HEK293 (cell line): ENCODE data around the gene TRPC4AP.

Experiments
- BCL6B ChIP-seq: fragments of 450-650 bp; formaldehyde crosslinking; IDR thresholded peaks from 2 replicates; pipeline ENCODE4 v1.5.1; 2017; ENCODE audit warnings: missing biosample characterization, missing genetic modification characterization
- FEZF1 ChIP-seq: fragments of 450-650 bp; formaldehyde crosslinking; IDR thresholded peaks from 2 replicates; pipeline ENCODE4 v1.5.1; 2016; ENCODE audit warnings: missing biosample characterization, missing genetic modification characterization
- GLIS2 ChIP-seq: fragments of 450-650 bp; formaldehyde crosslinking; IDR thresholded peaks from 2 replicates; pipeline ENCODE4 v1.5.1; 2016; ENCODE audit warnings: missing biosample characterization, missing genetic modification characterization
- HOXC10 ChIP-seq: sonication (generic); formaldehyde crosslinking; IDR thresholded peaks from 2 replicates; pipeline ENCODE4 v1.8.1; 2023; ENCODE audit warnings: mild to moderate bottlenecking, missing genetic modification reagents
- IKZF3 ChIP-seq: fragments of 450-650 bp; IDR thresholded peaks from 2 replicates; pipeline ENCODE4 v1.5.0; 2018; ENCODE audit warnings: missing biosample characterization, mild to moderate bottlenecking, missing genetic modification characterization, moderate library complexity
- KLF16 ChIP-seq: fragments of 450-650 bp; formaldehyde crosslinking; IDR thresholded peaks from 2 replicates; pipeline ENCODE4 v1.5.1; 2017; ENCODE audit warnings: missing biosample characterization, missing genetic modification characterization
- MEIS1 ChIP-seq: sonication (generic); formaldehyde crosslinking; IDR thresholded peaks from 2 replicates; pipeline ENCODE4 v1.8.1; 2022; ENCODE audit warnings: missing genetic modification reagents, mild to moderate bottlenecking, borderline replicate concordance
- PRDM6 ChIP-seq: fragments of 450-650 bp; formaldehyde crosslinking; IDR thresholded peaks from 2 replicates; pipeline ENCODE4 v1.5.1; 2017; ENCODE audit warnings: missing biosample characterization, missing genetic modification characterization
- REST ChIP-seq: fragments of 450-650 bp; formaldehyde crosslinking; IDR thresholded peaks from 2 replicates; pipeline ENCODE4 v1.5.1; 2016; ENCODE audit warnings: missing biosample characterization, missing genetic modification characterization
- SCRT1 ChIP-seq: fragments of 450-650 bp; formaldehyde crosslinking; IDR thresholded peaks from 2 replicates; pipeline ENCODE4 v1.5.1; 2016; ENCODE audit warnings: missing biosample characterization, missing genetic modification characterization, borderline replicate concordance
- SP7 ChIP-seq: fragments of 450-650 bp; formaldehyde crosslinking; IDR thresholded peaks from 2 replicates; pipeline ENCODE4 v1.5.1; 2016; ENCODE audit warnings: missing biosample characterization, missing genetic modification characterization
- ZBTB21 ChIP-seq: fragments of 450-650 bp; formaldehyde crosslinking; IDR thresholded peaks from 2 replicates; pipeline ENCODE4 v1.5.1; 2017; ENCODE audit warnings: missing biosample characterization, missing genetic modification characterization
- ZBTB44 ChIP-seq: fragments of 450-650 bp; IDR thresholded peaks from 2 replicates; pipeline ENCODE4 v1.5.1; 2018; ENCODE audit warnings: missing biosample characterization, mild to moderate bottlenecking, missing genetic modification characterization
- ZBTB6 ChIP-seq: fragments of 450-650 bp; formaldehyde crosslinking; IDR thresholded peaks from 2 replicates; pipeline ENCODE4 v1.5.1; 2017; ENCODE audit warnings: missing biosample characterization, missing genetic modification characterization
- ZEB2 ChIP-seq: fragments of 450-650 bp; formaldehyde crosslinking; IDR thresholded peaks from 2 replicates; pipeline ENCODE4 v1.5.1; 2016; ENCODE audit warnings: missing biosample characterization, missing genetic modification characterization
- ZFP3 ChIP-seq: fragments of 450-650 bp; formaldehyde crosslinking; IDR thresholded peaks from 2 replicates; pipeline ENCODE4 v1.5.1; 2016; ENCODE audit warnings: low read depth, missing biosample characterization, missing genetic modification characterization
- ZIC2 ChIP-seq: fragments of 450-650 bp; formaldehyde crosslinking; IDR thresholded peaks from 2 replicates; pipeline ENCODE4 v1.5.1; 2016; ENCODE audit warnings: missing biosample characterization, missing genetic modification characterization
- ZNF239 ChIP-seq: fragments of 450-650 bp; formaldehyde crosslinking; IDR thresholded peaks from 2 replicates; pipeline ENCODE4 v1.5.1; 2016; ENCODE audit warnings: missing biosample characterization, missing genetic modification characterization
- ZNF302 ChIP-seq: fragments of 450-650 bp; formaldehyde crosslinking; IDR thresholded peaks from 2 replicates; pipeline ENCODE4 v1.5.1; 2016; ENCODE audit warnings: missing biosample characterization, missing genetic modification characterization, low read depth
- ZNF311 ChIP-seq: fragments of 450-650 bp; formaldehyde crosslinking; IDR thresholded peaks from 2 replicates; pipeline ENCODE4 v1.5.1; 2017; ENCODE audit warnings: missing biosample characterization, missing genetic modification characterization, borderline replicate concordance
- ZNF423 ChIP-seq: fragments of 450-650 bp; formaldehyde crosslinking; IDR thresholded peaks from 2 replicates; pipeline ENCODE4 v1.5.1; 2016; ENCODE audit warnings: missing biosample characterization, missing genetic modification characterization
- ZNF473 ChIP-seq: fragments of 450-650 bp; formaldehyde crosslinking; IDR thresholded peaks from 2 replicates; pipeline ENCODE4 v1.5.1; 2017; ENCODE audit warnings: missing biosample characterization, missing genetic modification characterization
- ZNF488 ChIP-seq: fragments of 450-650 bp; formaldehyde crosslinking; IDR thresholded peaks from 2 replicates; pipeline ENCODE4 v1.5.1; 2016; ENCODE audit warnings: missing biosample characterization, missing genetic modification characterization
- ZNF514 ChIP-seq: fragments of 450-650 bp; formaldehyde crosslinking; IDR thresholded peaks from 2 replicates; pipeline ENCODE4 v1.5.1; 2016; ENCODE audit warnings: missing biosample characterization, missing genetic modification characterization
- ZNF571 ChIP-seq: fragments of 450-650 bp; formaldehyde crosslinking; IDR thresholded peaks from 2 replicates; pipeline ENCODE4 v1.5.0; 2017; ENCODE audit warnings: missing biosample characterization, missing genetic modification characterization
- ZNF580 ChIP-seq: fragments of 450-650 bp; formaldehyde crosslinking; IDR thresholded peaks from 2 replicates; pipeline ENCODE4 v1.5.1; 2016; ENCODE audit warnings: missing biosample characterization, missing genetic modification characterization
- ZNF707 ChIP-seq: fragments of 450-650 bp; formaldehyde crosslinking; IDR thresholded peaks from 2 replicates; pipeline ENCODE4 v1.5.1; 2016; ENCODE audit warnings: missing biosample characterization, missing genetic modification characterization
- ZNF785 ChIP-seq: fragments of 450-650 bp; formaldehyde crosslinking; IDR thresholded peaks from 2 replicates; pipeline ENCODE4 v1.5.1; 2016; ENCODE audit warnings: missing biosample characterization, missing genetic modification characterization
- ZNF830 ChIP-seq: fragments of 450-650 bp; IDR thresholded peaks from 2 replicates; pipeline ENCODE4 v1.5.0; 2018; ENCODE audit warnings: missing biosample characterization, missing genetic modification characterization, low read depth, mild to moderate bottlenecking, moderate library complexity

Gene TRPC4AP

GRCh38 chr20:34955231-34956040 lies 137.2 kb downstream of the TRPC4AP start, which contains the start of the genes GSS and MYH7B (continued):
- TF ChIP-seq BCL6B (tag by site-specific recombination) (no peak), GLIS2 (peak; percentile 61; the same call in 1 of the 2 replicates), ZFP3 (no peak), ZBTB6 (tag by site-specific recombination) (peak; percentile 50; the same call in 1 of the 2 replicates), ZNF473 (peak; percentile 75; the same call in 1 of the 2 replicates), KLF16 (tag by site-specific recombination) (peak; percentile 67; the same call in 1 of the 2 replicates), ZNF302 (tag by site-specific recombination) (no peak), ZNF488 (tag by site-specific recombination) (no peak), ZIC2 (peak; percentile 28; the same call in 1 of the 2 replicates), HOXC10 (CRISPR knock-in tag) (no peak), MEIS1 (CRISPR knock-in tag) (no peak), ZNF707 (tag by site-specific recombination) (no peak), ZNF830 (tag by site-specific recombination) (no peak), ZNF580 (tag by site-specific recombination) (peak; percentile 76), SCRT1 (no peak; the same call in 1 of the 2 replicates), REST (tag by site-specific recombination) (peak; percentile 39; the same call in 1 of the 2 replicates), IKZF3 (tag by site-specific recombination) (no peak), PRDM6 (tag by site-specific recombination) (no peak; the same call in 1 of the 2 replicates), ZBTB44 (no peak), ZNF514 (no peak), ZNF571 (tag by site-specific recombination) (no peak), ZNF311 (no peak), ZBTB21 (tag by site-specific recombination) (no peak), FEZF1 (tag by site-specific recombination) (0 out of 2 replicates have a peak, but pooled peaks have one; percentile 19), SP7 (tag by site-specific recombination) (peak; percentile 90), ZNF785 (tag by site-specific recombination) (peak; percentile 82), ZNF423 (tag by site-specific recombination) (no peak), ZNF239 (0 out of 2 replicates have a peak, but pooled peaks have one; percentile 17), ZEB2 (peak; percentile 85)
